ENCODE measurements around the gene VPS4B.

DNA sequence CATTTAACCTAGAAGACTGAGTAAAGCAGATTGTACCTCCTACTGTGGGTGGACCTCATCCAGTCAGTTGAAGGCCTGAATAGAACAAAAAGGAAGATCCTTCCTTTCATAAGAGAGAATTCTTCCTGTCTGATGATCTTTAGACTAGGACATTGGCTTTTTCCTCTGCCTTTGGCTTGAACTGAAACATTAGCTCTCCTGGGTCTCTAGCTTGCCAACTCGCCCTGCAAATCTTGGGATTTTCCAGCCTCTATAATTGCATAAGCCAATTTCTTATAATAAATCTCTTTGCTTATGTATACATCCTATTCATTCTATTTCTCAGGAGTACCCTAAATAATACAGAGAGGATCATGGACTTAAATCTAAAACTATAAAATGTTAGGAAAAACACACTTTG lies 49.1 kb downstream of the VPS4B start:
- TF ChIP-seq, protein P1, sequence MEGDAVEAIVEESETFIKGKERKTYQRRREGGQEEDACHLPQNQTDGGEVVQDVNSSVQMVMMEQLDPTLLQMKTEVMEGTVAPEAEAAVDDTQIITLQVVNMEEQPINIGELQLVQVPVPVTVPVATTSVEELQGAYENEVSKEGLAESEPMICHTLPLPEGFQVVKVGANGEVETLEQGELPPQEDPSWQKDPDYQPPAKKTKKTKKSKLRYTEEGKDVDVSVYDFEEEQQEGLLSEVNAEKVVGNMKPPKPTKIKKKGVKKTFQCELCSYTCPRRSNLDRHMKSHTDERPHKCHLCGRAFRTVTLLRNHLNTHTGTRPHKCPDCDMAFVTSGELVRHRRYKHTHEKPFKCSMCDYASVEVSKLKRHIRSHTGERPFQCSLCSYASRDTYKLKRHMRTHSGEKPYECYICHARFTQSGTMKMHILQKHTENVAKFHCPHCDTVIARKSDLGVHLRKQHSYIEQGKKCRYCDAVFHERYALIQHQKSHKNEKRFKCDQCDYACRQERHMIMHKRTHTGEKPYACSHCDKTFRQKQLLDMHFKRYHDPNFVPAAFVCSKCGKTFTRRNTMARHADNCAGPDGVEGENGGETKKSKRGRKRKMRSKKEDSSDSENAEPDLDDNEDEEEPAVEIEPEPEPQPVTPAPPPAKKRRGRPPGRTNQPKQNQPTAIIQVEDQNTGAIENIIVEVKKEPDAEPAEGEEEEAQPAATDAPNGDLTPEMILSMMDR (IDR thresholded peaks at IDR 0.05): no peak
- no peak for TF ChIP-seq POLR2A (IDR thresholded peaks at IDR 0.05)

All from testis (tissue), 2 donors.